GM19455 (cell line): ENCODE results near the gene HNRNPLL.
"Not testable (repeated sequence)": the region's sequence is repeated elsewhere in the genome, so short reads cannot be mapped to it uniquely, and the experiment has no call there.

Experiments used
- ATAC-seq: cut with Tn5 transposase; IDR thresholded peaks from one replicate; pipeline ENCODE4 v1.9.1; 2021; ENCODE audit not compliant: unreplicated experiment

The HNRNPLL gene

DNA sequence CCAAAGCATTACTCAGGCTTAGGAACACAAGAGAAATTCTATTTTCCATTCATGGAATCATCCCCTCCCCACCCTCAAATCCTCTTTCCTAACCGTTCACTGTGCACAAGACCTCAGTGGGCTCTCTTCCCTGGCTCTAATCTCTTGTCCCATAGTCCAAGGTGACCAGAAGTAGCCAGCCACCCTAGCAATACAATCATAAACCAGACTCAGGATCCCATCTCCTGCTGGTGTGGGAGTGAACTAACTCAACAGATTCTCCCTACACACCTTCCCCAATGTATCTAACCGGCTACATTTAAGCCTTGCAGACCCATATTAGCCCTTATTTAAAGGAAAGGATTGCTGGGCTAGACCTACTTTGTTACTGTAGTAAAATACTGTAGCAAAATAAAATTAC, 45.5 kb downstream of the HNRNPLL start:
- ATAC-seq: no peak

DNA sequence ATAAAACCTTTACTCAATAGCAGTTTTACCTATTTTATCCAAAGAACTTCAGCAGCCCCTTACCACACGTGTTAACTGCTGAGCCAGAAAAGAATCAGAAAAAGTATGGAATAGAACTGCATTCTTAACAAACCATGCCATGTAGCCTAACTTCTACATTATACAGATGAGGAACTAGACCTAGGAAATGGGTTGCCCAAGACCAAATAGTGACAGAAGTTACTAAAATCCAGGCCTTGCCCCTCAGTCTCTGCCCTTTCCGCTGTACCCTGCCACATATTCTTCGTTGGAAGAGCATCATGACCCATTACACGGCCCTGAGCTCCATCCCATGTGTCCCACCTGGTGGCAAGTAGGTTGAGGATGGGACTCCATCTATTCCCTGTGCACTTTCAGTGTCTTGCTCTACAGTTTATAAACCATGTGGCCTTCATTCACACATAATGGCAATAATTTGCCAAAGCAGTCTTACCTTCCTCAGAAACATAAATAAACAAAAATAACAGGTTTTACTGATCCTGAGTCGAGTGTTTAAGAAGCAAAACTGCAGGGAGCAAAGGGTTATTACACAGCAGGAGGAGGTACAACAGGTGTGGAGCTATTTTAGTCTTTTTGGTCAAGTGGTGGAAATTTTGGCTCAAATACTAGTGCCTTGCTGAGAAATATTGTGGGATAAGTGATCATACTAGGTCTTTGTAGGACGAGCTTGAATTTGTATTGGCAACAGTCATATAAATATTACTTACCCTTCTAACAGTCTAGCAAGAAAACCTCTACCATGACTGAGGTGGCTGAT, 46.5 kb downstream of the HNRNPLL start:
- ATAC-seq: no peak

GRCh38 chr2:38554973-38555595, 47.6 kb downstream of the HNRNPLL start:
- no peak for ATAC-seq

DNA sequence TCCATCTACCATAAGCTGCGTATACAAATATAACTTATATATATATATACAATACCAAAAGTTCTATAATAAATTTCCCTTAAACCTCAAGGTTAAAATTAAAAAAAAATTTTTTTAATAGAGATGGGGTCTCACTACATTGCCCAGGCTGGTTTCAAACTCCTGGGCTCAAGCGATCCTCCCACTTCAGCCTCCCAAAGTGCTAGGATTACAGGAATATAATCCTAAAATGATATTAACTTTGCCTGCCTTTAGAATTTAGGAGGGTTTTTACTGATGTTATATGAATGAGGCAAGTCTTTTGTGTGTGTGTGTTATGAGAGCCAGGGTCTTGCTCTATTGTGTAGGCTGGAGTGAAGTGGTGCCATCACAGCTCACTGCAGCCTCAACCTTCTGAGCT, 49.2 kb downstream of the HNRNPLL start:
- no peak for ATAC-seq

- ATAC-seq: no peak
Measured at GRCh38 chr2:38552259-38552658, 50.5 kb downstream of the HNRNPLL start.

DNA sequence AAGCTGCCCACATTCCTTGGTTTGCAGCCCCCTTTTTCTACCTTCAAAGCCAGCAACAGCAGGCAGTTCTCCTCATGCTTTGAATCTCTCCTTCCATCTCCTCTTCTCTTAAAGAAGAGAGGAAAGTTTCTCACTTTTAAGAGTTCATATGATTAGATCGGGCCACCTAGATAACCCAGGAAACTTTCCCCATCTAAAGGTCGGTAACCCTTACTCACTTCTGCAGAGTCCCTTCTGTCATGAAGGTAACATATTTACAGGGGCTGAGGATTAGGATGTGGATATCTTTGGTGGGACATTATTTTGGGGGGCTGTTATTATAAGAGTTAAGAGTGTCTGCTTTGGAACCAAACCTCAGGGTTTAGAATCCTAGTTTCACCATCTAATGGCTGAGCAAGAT, 51.0 kb downstream of the HNRNPLL start:
- no peak for ATAC-seq

- no peak for ATAC-seq
Measured at GRCh38 chr2:38551171-38551570, 51.6 kb downstream of the HNRNPLL start.

GRCh38 chr2:38549851-38550250, 52.9 kb downstream of the HNRNPLL start:
- no peak for ATAC-seq

- no peak for ATAC-seq
Measured at GRCh38 chr2:38549071-38549704, 53.5 kb downstream of the HNRNPLL start.

GRCh38 chr2:38547791-38548190, 54.9 kb downstream of the HNRNPLL start:
- no peak for ATAC-seq

DNA sequence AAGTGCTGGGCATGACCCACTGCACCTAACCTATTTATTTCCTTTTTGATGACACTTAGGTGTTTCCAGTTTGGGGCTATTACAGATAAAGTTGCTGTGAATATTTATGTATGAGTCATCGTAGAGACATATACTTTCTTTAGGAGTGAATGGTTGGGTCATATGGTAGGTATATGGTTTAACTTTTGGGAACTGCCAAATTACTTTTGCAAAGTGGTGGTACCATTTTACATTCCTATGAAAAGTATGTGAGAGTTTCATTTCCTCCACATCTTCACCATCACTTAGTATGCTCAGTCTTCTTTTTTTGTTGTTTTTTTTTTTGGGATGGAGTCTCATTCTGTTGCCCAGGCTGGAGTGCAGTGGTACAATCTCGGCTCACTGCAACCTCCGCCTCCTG, 56.1 kb downstream of the HNRNPLL start:
- no peak for ATAC-seq

DNA sequence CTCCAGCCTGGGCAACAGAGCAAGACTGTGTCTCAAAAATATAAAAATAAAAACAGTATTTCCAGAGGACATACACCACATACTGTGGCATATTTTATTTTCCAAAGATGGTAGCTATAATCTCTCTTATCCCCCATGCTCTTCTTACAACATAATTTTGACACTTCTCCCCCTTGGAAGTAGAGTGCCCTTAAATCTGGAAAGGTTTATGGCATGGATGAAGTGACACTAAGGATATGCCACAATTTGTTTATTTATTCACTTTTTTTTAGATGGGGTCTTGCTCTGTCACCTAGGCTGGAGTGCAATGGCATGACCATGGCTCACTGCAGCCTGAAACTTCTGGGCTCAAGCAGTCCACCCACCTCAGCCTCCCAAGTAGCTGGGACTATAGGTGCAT, 56.7 kb downstream of the HNRNPLL start:
- ATAC-seq: no peak

DNA sequence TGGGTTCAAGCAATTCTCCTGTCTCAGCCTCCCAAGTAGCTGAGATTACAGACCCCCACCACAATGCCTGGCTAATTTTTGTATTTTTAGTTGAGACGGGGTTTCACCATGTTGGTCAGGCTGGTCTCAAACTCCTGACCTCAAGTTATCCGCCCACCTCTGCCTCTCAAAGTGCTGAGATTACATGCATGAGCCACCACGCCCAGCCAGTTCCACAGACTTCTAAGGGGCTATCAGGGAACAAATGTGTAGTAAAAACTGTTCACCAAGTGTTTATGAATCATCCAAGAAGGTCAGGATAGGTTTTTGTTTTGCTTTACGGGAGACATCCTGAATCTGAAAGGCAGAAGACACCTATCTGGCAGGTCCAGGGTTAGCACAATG, 60.5 kb downstream of the HNRNPLL start:
- not testable (repeated sequence) for ATAC-seq

DNA sequence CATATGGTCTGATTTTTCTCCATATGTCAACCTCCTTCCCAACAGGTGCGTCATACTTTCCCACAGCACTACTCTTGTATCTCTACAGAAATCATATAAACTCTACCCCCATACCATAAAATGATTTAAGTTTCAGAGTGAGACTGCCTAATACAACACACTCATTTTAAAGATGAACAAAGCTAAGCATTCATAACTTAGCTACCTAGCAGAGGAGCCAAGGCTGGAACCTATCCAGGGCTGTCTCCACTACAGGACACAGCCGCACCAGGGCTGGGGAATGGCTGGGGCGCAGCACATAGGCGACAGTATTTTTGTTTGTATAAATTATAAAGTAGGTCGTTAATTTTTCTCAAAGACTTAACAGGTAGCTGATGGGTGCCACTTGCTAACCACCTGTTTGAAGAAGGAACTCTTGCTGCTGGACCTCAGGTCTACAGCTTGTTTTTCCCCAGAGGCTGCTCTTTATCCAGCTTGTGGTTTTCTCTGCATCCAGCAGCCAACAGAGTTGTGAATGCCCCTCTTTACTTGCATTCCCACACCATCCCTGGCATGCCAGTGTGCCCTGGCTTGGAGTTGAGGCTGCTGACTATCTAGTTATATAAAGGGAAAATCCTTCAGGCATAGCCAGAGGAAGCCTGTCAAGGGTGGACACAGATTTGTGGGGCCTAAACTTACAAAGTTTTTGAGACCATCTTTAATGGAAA, 62.0 kb downstream of the HNRNPLL start:
- ATAC-seq: no peak

DNA sequence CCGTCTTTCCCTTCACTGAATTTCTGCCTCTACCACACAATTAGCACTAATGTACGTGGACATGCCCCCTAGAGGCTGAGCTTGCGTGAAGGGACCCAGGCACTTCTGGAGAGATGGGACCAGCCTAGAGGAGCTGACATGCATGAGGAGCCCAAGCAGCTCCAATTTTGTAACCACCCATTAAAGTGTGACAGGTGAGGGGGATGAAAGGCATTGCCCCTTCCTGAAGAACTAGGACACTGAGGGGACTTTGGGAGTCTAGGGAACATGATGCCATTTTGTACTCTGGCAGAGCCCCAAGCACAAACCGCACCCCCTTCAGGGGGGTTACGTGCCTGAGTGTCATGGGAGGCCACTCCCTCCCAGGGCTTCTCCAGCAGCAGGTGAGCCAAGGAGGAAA, 63.6 kb downstream of the HNRNPLL start:
- no peak for ATAC-seq

- no peak for ATAC-seq
Measured at GRCh38 chr2:38537937-38538525, 64.7 kb downstream of the HNRNPLL start.

DNA sequence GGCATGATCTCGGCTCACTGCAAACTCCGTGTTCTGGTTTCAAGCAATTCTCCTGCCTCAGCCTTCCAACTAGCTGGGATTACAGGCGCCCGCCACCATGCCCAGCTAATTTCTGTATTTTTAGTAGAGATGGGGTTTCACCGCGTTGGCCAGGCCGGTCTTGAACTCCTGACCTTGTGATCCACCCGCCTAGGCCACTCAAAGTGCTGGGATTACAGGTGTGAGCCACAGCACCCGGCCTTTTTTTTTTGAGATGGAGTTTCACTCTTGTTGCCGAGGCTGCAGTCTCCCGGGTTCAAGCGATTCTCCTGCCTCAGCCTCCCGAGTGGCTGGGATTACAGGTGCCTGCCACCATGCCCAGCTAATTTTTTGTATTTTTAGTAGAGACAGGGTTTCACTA, 65.4 kb downstream of the HNRNPLL start:
- not testable (repeated sequence) for ATAC-seq

GRCh38 chr2:38535744-38536506, 66.8 kb downstream of the HNRNPLL start:
- ATAC-seq: no peak

DNA sequence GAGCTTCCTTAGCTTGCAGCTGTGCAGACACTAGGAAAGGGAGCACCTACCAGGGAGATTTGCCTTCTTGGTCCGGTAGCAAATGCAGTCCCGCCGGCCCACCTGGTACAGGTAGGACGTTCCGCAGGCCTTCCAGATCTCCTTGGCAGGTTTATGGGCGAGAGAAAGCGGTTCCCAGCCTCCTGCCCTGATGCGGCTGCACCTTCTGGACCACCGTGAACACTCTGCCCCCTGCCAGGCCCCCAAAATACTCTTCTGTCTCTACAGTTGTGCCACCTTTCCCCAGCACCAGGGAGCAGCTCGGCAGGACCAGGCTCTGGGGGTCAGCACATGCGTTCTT, 67.4 kb downstream of the HNRNPLL start:
- no peak for ATAC-seq

GRCh38 chr2:38534746-38535403, 67.9 kb downstream of the HNRNPLL start:
- ATAC-seq: no peak
